K562 (cell line): ENCODE data around the gene HSF5. TPM values are rescaled to one million over a fixed set of nuclear protein-coding genes. Genes with fewer than 3 reads are reported as not detected.

Source experiments
- BCLAF1 ChIP-seq, 2 experiments: fragments of 450-650 bp in 1 of 2; IDR thresholded peaks; 2 replicates each; pipeline ENCODE4 v1.6.1; 2011 to 2017; ENCODE audit warnings: low read depth in 2 of 2, antibody characterized with exemption in 1 of 2, borderline replicate concordance in 1 of 2, low read length in 1 of 2, mild to moderate bottlenecking in 1 of 2, mixed read lengths in 1 of 2; ENCODE audit not compliant: control insufficient read depth in 1 of 2
- CTBP1 ChIP-seq: fragments of 450-650 bp; IDR thresholded peaks from 2 replicates; pipeline ENCODE4 v1.6.1; 2016; ENCODE audit warnings: borderline replicate concordance
- DACH1 ChIP-seq: fragments of 450-650 bp; IDR thresholded peaks from 2 replicates; pipeline ENCODE4 v1.6.1; 2018; ENCODE audit not compliant: partially characterized antibody
- FUS ChIP-seq: fragments of 200-400 bp; formaldehyde crosslinking; optimal IDR thresholded peaks from 2 replicates; pipeline ENCODE3; 2017; ENCODE audit warnings: low read depth, low read length
- MNT ChIP-seq, 2 experiments: fragments of 450-650 bp; conservative IDR thresholded peaks; 2 replicates each; pipeline ENCODE4 v1.6.1; 2017; ENCODE audit warnings: mild to moderate bottlenecking in 2 of 2, moderate library complexity in 2 of 2
- SMARCC2 ChIP-seq: fragments of 450-650 bp; IDR thresholded peaks from 2 replicates; pipeline ENCODE4 v1.6.1; 2017; ENCODE audit warnings: antibody characterized with exemption, moderate library complexity, mild to moderate bottlenecking, low read depth
- SMARCE1 ChIP-seq: fragments of 450-650 bp; IDR thresholded peaks from 2 replicates; pipeline ENCODE4 v1.7.1; 2016; ENCODE audit warnings: mild to moderate bottlenecking
- TAF7 ChIP-seq: fragments of 450-650 bp; IDR thresholded peaks from 2 replicates; pipeline ENCODE4 v1.6.1; 2016; ENCODE audit warnings: missing genetic modification characterization, missing compliant biosample characterization
- TBL1XR1 ChIP-seq, 2 experiments: IDR thresholded peaks; 2 replicates each; pipeline ENCODE4 v1.6.1; 2012; ENCODE audit warnings: improper control_type of control experiment in 2 of 2, low read length in 2 of 2, mild to moderate bottlenecking in 1 of 2
- THAP7 ChIP-seq: fragments of 250-450 bp; sonication (Bioruptor Pico); IDR thresholded peaks from 2 replicates; pipeline ENCODE4 v1.5.0; 2021
- XRCC5 ChIP-seq: fragments of 200-400 bp; formaldehyde crosslinking; IDR thresholded peaks from 2 replicates; pipeline ENCODE4 v1.6.1; 2017; ENCODE audit warnings: low read depth, mild to moderate bottlenecking, low read length
- ZBTB2 ChIP-seq: fragments of 450-650 bp; IDR thresholded peaks from 2 replicates; pipeline ENCODE4 v1.6.1; 2016; ENCODE audit warnings: antibody characterized with exemption
- ZNF146 ChIP-seq: IDR thresholded peaks from one replicate; pipeline ENCODE4 v1.6.1; 2018; ENCODE audit warnings: missing compliant biosample characterization; ENCODE audit not compliant: unreplicated experiment
- ZNF165 ChIP-seq: fragments of 250-450 bp; sonication (Bioruptor Pico); IDR thresholded peaks from 2 replicates; pipeline ENCODE4 v1.4.0; 2020; ENCODE audit warnings: borderline replicate concordance
- ZNF212 ChIP-seq: fragments of 450-650 bp; formaldehyde crosslinking; IDR thresholded peaks from 2 replicates; pipeline ENCODE4 v1.4.0; 2020; ENCODE audit warnings: mild to moderate bottlenecking
- ZNF277 ChIP-seq: fragments of 250-450 bp; sonication (Bioruptor Pico); IDR thresholded peaks from 2 replicates; pipeline ENCODE4 v1.8.0; 2022; ENCODE audit warnings: inconsistent platforms, mild to moderate bottlenecking, moderate library complexity, borderline replicate concordance
- ZNF384 ChIP-seq: IDR thresholded peaks from 2 replicates; pipeline ENCODE4 v1.6.1; 2012; ENCODE audit warnings: low read depth, low read length, improper control_type of control experiment
- ZNF398 ChIP-seq: fragments of 250-450 bp; sonication (Bioruptor Pico); IDR thresholded peaks from 2 replicates; pipeline ENCODE4 v1.8.0; 2021; ENCODE audit warnings: moderate library complexity, mild to moderate bottlenecking, inconsistent platforms
- ZNF586 ChIP-seq: fragments of 450-650 bp; formaldehyde crosslinking; conservative IDR thresholded peaks from 2 replicates; pipeline ENCODE4 v1.4.0; 2020; ENCODE audit warnings: mild to moderate bottlenecking, moderate library complexity
- polyA plus RNA-seq, 8 experiments: library from polyadenylated mRNA; depleted of rRNA in 4 of 8; stranded (reverse) in 5 of 8; unstranded in 3 of 8; fragments of >200 nt; fragmentation: Nextera tagmentation in 2 of 8; fragmentation: Illumina TruSeq in 1 of 8; extraction: Ambion mirVana in 2 of 8; extraction: Trizol in 1 of 8; gene quantifications; 2 replicates each; pipeline versions ENCODE4 v1.2.1 to v1.2.3, GENCODE V29; 2011 to 2014; ENCODE audit warnings: inconsistent platforms in 1 of 8, missing spikeins in 1 of 8
- total RNA-seq, 7 experiments: library from RNA; depleted of rRNA in 6 of 7; stranded (reverse); fragments of >200 nt in 6 of 7; fragmentation: Illumina TruSeq in 2 of 7; extraction: Trizol in 2 of 7; gene quantifications; 2 replicates each; pipeline versions ENCODE4 v1.2.1 to v1.2.3, GENCODE V29; 2011 to 2021; ENCODE audit warnings: low replicate concordance in 1 of 7

The HSF5 gene
- total and polyA plus RNA-seq, 9 of the 15 experiments (the other 6 are each of a cell fraction or from before 2014, with no cell fraction given): 0.04 TPM; not detected in 8

- TF ChIP-seq THAP7 (no peak), ZNF586 (CRISPR knock-in tag) (no peak), CTBP1 (no peak), FUS (no peak), ZNF212 (no peak), ZNF165 (CRISPR knock-in tag) (no peak), ZNF277 (CRISPR knock-in tag) (no peak), XRCC5 (no peak), ZBTB2 (no peak), BCLAF1 (IDR thresholded peaks at IDR 0.05; ENCODE audit: borderline replicate concordance in 1 of 2, control insufficient read depth in 1 of 2, low read depth in 2 of 2, low read length in 1 of 2) (no peak), TBL1XR1 (IDR thresholded peaks at IDR 0.05; ENCODE audit: low read length in 2 of 2) (no peak), ZNF384 (no peak), SMARCE1 (no peak), ZNF398 (CRISPR knock-in tag) (no peak), DACH1 (no peak), ZNF146 (no peak), SMARCC2 (no peak), MNT (conservative IDR thresholded peaks at IDR 0.05) (no peak), TAF7 (tag) (no peak)
Measured at GRCh38 chr17:58517378-58517927, 29.2 kb upstream of the HSF5 start (continued).
